CD14-positive monocyte (primary cell): ENCODE data around the gene ICAM2. TPM values are rescaled to one million over a fixed set of nuclear protein-coding genes. Genes with fewer than 3 reads are reported as not detected.

Experiments used
- DNase-seq, 3 donors: peaks; one replicate each; pipeline ENCODE4 v3.0.0-alpha.2; 2011 to 2022
- H2AFZ ChIP-seq: 2 replicates; pipeline ENCODE4 v1.6.0; 2012; ENCODE audit warnings: mild to moderate bottlenecking, low read depth, low read length, inconsistent platforms; ENCODE audit not compliant: insufficient read depth, poor library complexity, severe bottlenecking
- H3K27ac ChIP-seq, 2 donors: 1 replicate in 1 of 2; 2 replicates in 1 of 2; pipeline ENCODE4 v1.5.1; 2012 to 2013; ENCODE audit warnings: low read length in 2 of 2, control low read depth in 1 of 2, inconsistent platforms in 1 of 2, low read depth in 1 of 2, mild to moderate bottlenecking in 1 of 2
- H3K27me3 ChIP-seq, 2 donors: one replicate each; pipeline versions ENCODE4 v1.6.0 to v1.6.1; 2011 to 2013; ENCODE audit warnings: low read length in 2 of 2; ENCODE audit not compliant: control insufficient read depth in 2 of 2, insufficient read depth in 2 of 2
- H3K36me3 ChIP-seq, 2 donors: replicated peaks in 1 of 2; 1 replicate in 1 of 2; 2 replicates in 1 of 2; pipeline versions ENCODE4 v1.5.1 to v1.6.1; 2012 to 2013; ENCODE audit warnings: low read length in 2 of 2, control low read depth in 1 of 2, inconsistent platforms in 1 of 2, mild to moderate bottlenecking in 1 of 2; ENCODE audit not compliant: insufficient read depth in 2 of 2, control insufficient read depth in 1 of 2
- H3K4me1 ChIP-seq, 2 donors: 1 replicate in 1 of 2; 2 replicates in 1 of 2; pipeline versions ENCODE4 v1.5.1 to v1.6.1; 2012 to 2013; ENCODE audit warnings: low read length in 2 of 2, control low read depth in 1 of 2, inconsistent platforms in 1 of 2, mild to moderate bottlenecking in 1 of 2, moderate library complexity in 1 of 2; ENCODE audit not compliant: insufficient read depth in 2 of 2, control insufficient read depth in 1 of 2
- H3K4me2 ChIP-seq: replicated peaks from 2 replicates; pipeline ENCODE3; 2012; ENCODE audit warnings: low read length, moderate library complexity, mild to moderate bottlenecking; ENCODE audit not compliant: poor library complexity, severe bottlenecking; ENCODE audit errors: extremely low read depth
- H3K4me3 ChIP-seq, 3 experiments: fragments of 200-600 bp in 1 of 3; sonication (generic) in 1 of 3; replicated peaks in 1 of 3; 1 replicate in 2 of 3; 2 replicates in 1 of 3; pipeline ENCODE4 v1.5.1; 2011 to 2013; ENCODE audit warnings: low read length in 3 of 3, mild to moderate bottlenecking in 3 of 3, control low read depth in 2 of 3, low read depth in 2 of 3, inconsistent platforms in 1 of 3, moderate library complexity in 1 of 3
- H3K79me2 ChIP-seq: 2 replicates; pipeline ENCODE4 v1.6.0; 2012; ENCODE audit warnings: mild to moderate bottlenecking, control low read depth, inconsistent platforms, low read length, moderate library complexity; ENCODE audit not compliant: insufficient read depth
- H3K9ac ChIP-seq: 2 replicates; pipeline ENCODE4 v1.6.0; 2017; ENCODE audit warnings: low read length, mild to moderate bottlenecking; ENCODE audit not compliant: insufficient read depth, poor library complexity, severe bottlenecking
- H3K9me3 ChIP-seq, 2 donors: replicated peaks in 1 of 2; 1 replicate in 1 of 2; 2 replicates in 1 of 2; pipeline versions ENCODE4 v1.5.1 to v1.6.1; 2012 to 2013; ENCODE audit warnings: low read length in 2 of 2, control low read depth in 1 of 2; ENCODE audit not compliant: control insufficient read depth in 1 of 2, insufficient read depth in 1 of 2
- H4K20me1 ChIP-seq: 2 replicates; pipeline ENCODE4 v1.6.0; 2012; ENCODE audit warnings: mild to moderate bottlenecking, low read length, control low read depth, moderate library complexity; ENCODE audit not compliant: insufficient read depth
- H3K27ac Mint-ChIP-seq, 7 donors: one replicate each; pipeline ENCODE4 v1.8.0; 2020; ENCODE audit warnings: mild to moderate bottlenecking in 7 of 7, mixed read lengths in 7 of 7, moderate library complexity in 6 of 7, inconsistent platforms in 2 of 7
- H3K27me3 Mint-ChIP-seq, 3 donors: one replicate each; pipeline ENCODE4 v1.8.0; 2021 to 2022; ENCODE audit warnings: low read depth in 3 of 3, mild to moderate bottlenecking in 3 of 3, mixed read lengths in 3 of 3, moderate library complexity in 3 of 3, inconsistent platforms in 1 of 3
- H3K36me3 Mint-ChIP-seq, 2 donors: one replicate each; pipeline ENCODE4 v1.8.0; 2020; ENCODE audit warnings: mixed read lengths in 2 of 2, inconsistent platforms in 1 of 2, mild to moderate bottlenecking in 1 of 2
- H3K4me1 Mint-ChIP-seq: one replicate; pipeline ENCODE4 v1.8.0; 2020; ENCODE audit warnings: mild to moderate bottlenecking, mixed read lengths
- H3K4me3 Mint-ChIP-seq, 2 donors: one replicate each; pipeline ENCODE4 v1.8.0; 2020; ENCODE audit warnings: mild to moderate bottlenecking in 2 of 2, mixed read lengths in 2 of 2, moderate library complexity in 1 of 2
- H3K9me3 Mint-ChIP-seq, 7 donors: one replicate each; pipeline ENCODE4 v1.8.0; 2020 to 2022; ENCODE audit warnings: mixed read lengths in 7 of 7, mild to moderate bottlenecking in 6 of 7, moderate library complexity in 6 of 7, inconsistent platforms in 2 of 7
- WGBS: methylation state at CpG from one replicate; pipeline ENCODE4 v1.1.5; 2013; ENCODE audit warnings: missing lambda C conversion rate; ENCODE audit not compliant: insufficient coverage; 5-methylcytosine and 5-hydroxymethylcytosine counted together
- intact Hi-C, 2 donors: fragments of 100-400 bp; cut with micrococcal nuclease; formaldehyde crosslinking; loops; one replicate each; pipeline versions ENCODE4 v1.15.0 to v1.15.1; 2023
- polyA plus RNA-seq, 3 donors: library from polyadenylated mRNA; depleted of rRNA in 1 of 3; unstranded in 2 of 3; stranded (reverse) in 1 of 3; fragments of 300-500 nt in 2 of 3; fragments of >200 nt in 1 of 3; fragmentation: Illumina TruSeq in 2 of 3; gene quantifications; 1 replicate in 2 of 3; 2 replicates in 1 of 3; pipeline ENCODE4 v1.2.3, GENCODE V29; 2012 to 2021
- TF ChIP-seq, protein P1 (sequence below): fragments of 200-600 bp; IDR thresholded peaks from one replicate; pipeline ENCODE4 v1.8.0; 2022; ENCODE audit warnings: antibody characterized with exemption, mild to moderate bottlenecking

The ICAM2 gene
- polyA plus RNA-seq, 3 donors: 111 to 186 (median 174) TPM

- intact Hi-C loops: loop anchor here (5.0 to 10.0 kb wide), 3 partner anchors 33 to 110 kb away; partner anchors contain the start of genes GH1 (in 2 of the 2) and CSHL1 (in 1 of the 2)
- Histone ChIP-seq H3K4me2 (peak overlapping the region; percentile 61), H3K79me2 (peaks cover 5% of the 10 kb centered on the region), H4K20me1 (no peaks in the 10 kb centered on the region), H3K4me3 (peak overlapping the region in 2 of 3 experiments; percentile 1 to 52), H3K4me1 (peaks cover 20 to 24% of the 10 kb centered on the region in 2 donors), H3K9ac (no peak overlapping the region), H3K27me3 (no peaks in the 10 kb centered on the region), H3K9me3 (no peaks in the 10 kb centered on the region), H3K27ac (peak overlapping the region in 1 of 2 donors; percentile 50), H3K36me3 (no peaks in the 10 kb centered on the region), H2AFZ (peak overlapping the region; percentile 71)
- peak overlapping the region in 6 of 7 donors; percentile 25 to 80 (median 66) for H3K27ac Mint-ChIP-seq
- no peaks in the 10 kb centered on the region for H3K9me3 Mint-ChIP-seq
- H3K4me1 Mint-ChIP-seq: peaks cover 33% of the 10 kb centered on the region
- H3K36me3 Mint-ChIP-seq: no peaks in the 10 kb centered on the region
- DNase-seq: peak in 2 of 3 donors; percentile 17 to 26
- peaks cover 0 to 6% (median 5%) of the 10 kb centered on the region in 3 donors for H3K27me3 Mint-ChIP-seq
- TF ChIP-seq, protein P1, sequence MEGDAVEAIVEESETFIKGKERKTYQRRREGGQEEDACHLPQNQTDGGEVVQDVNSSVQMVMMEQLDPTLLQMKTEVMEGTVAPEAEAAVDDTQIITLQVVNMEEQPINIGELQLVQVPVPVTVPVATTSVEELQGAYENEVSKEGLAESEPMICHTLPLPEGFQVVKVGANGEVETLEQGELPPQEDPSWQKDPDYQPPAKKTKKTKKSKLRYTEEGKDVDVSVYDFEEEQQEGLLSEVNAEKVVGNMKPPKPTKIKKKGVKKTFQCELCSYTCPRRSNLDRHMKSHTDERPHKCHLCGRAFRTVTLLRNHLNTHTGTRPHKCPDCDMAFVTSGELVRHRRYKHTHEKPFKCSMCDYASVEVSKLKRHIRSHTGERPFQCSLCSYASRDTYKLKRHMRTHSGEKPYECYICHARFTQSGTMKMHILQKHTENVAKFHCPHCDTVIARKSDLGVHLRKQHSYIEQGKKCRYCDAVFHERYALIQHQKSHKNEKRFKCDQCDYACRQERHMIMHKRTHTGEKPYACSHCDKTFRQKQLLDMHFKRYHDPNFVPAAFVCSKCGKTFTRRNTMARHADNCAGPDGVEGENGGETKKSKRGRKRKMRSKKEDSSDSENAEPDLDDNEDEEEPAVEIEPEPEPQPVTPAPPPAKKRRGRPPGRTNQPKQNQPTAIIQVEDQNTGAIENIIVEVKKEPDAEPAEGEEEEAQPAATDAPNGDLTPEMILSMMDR: no peak
- WGBS: 83% methylated on average over 3 of the region's 19 CpGs
- H3K4me3 Mint-ChIP-seq: peak overlapping the region; percentile 77 to 90
Measured at GRCh38 chr17:64024781-64025731, 4.6 kb upstream of the ICAM2 start.

DNA sequence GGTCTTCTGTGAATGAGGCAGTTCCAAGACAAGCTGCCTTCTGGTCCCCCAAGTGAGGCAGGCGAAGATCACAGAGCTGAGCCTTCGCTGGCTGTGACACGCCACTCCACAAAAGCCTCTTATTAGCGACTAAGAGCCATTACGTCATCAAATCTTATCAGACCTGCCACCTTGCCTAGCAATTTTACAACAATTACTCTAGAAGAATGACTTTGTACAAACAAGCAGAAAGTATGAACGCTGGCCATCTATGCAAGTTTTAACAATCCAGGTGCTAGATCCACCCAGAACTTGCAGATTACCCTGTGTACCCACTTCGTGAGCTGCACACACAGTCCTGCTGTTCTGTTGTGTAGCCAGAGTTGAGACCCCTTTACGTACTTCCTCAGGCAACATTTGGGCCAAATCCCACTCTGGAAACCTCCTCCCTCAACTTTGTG lies 3.8 kb upstream of the ICAM2 start:
- no peaks in the 10 kb centered on the region for H3K36me3 ChIP-seq
- H3K4me1 Mint-ChIP-seq: peaks cover 38% of the 10 kb centered on the region
- H3K9me3 ChIP-seq: no peaks in the 10 kb centered on the region
- no peak overlapping the region for H3K4me3 ChIP-seq
- no peak overlapping the region for H3K27ac ChIP-seq
- no peak overlapping the region for H3K4me2 ChIP-seq
- H2AFZ ChIP-seq: no peak overlapping the region
- peaks cover 26 to 32% of the 10 kb centered on the region in 2 donors for H3K4me1 ChIP-seq
- peak overlapping the region in 2 of 7 donors; percentile 33 to 76 for H3K27ac Mint-ChIP-seq
- TF ChIP-seq, protein P1: no peak
- no peak for DNase-seq
- H3K9me3 Mint-ChIP-seq: no peaks in the 10 kb centered on the region
- WGBS: 62% methylated on average over 6 of the region's 8 CpGs
- H3K79me2 ChIP-seq: peaks cover 13% of the 10 kb centered on the region
- H3K27me3 ChIP-seq: no peaks in the 10 kb centered on the region
- H3K9ac ChIP-seq: no peak overlapping the region
- no peaks in the 10 kb centered on the region for H4K20me1 ChIP-seq
- no peaks in the 10 kb centered on the region for H3K36me3 Mint-ChIP-seq
- intact Hi-C loops: loop anchor here in 1 of 2 donors (10.0 kb wide), 1 partner anchor 109 kb away; the partner anchor contains the start of genes CSHL1 and GH1
- peaks cover 0 to 6% (median 5%) of the 10 kb centered on the region in 3 donors for H3K27me3 Mint-ChIP-seq
- no peak overlapping the region for H3K4me3 Mint-ChIP-seq
